Keratinocyte (primary cell): ENCODE measurements around the gene KIF1B. TPM values are rescaled to one million over a fixed set of nuclear protein-coding genes. Genes with fewer than 3 reads are reported as not detected.

ENCODE experiments used
- DNase-seq: peaks from one replicate; pipeline ENCODE4 v3.0.0-alpha.2; 2011; ENCODE audit warnings: low read depth, missing footprints, low spot score
- FAIRE-seq: peaks from 2 replicates; lab custom pipeline; 2011; peaks lifted over from hg19 to GRCh38; lab: Jason Lieb, UNC
- H2AFZ ChIP-seq: 2 replicates; pipeline ENCODE4 v1.6.0; 2012; ENCODE audit warnings: low read length, control low read depth, inconsistent platforms; ENCODE audit not compliant: control insufficient read depth
- H3K27ac ChIP-seq: 2 replicates; pipeline ENCODE4 v1.5.1; 2011; ENCODE audit warnings: low read length; ENCODE audit not compliant: control insufficient read depth, insufficient read depth
- H3K27me3 ChIP-seq: 3 replicates; pipeline ENCODE4 v1.6.0; 2011; ENCODE audit warnings: low read length; ENCODE audit not compliant: control insufficient read depth, insufficient read depth; ENCODE audit errors: extremely low read depth
- H3K36me3 ChIP-seq, 2 experiments: 2 replicates in 1 of 2; 3 replicates in 1 of 2; pipeline ENCODE4 v1.5.1; 2011; ENCODE audit warnings: low read length in 2 of 2, mild to moderate bottlenecking in 1 of 2; ENCODE audit not compliant: control insufficient read depth in 2 of 2, insufficient read depth in 2 of 2; ENCODE audit errors: extremely low read depth in 1 of 2
- H3K4me1 ChIP-seq: 3 replicates; pipeline ENCODE4 v1.5.1; 2011; ENCODE audit warnings: low read length; ENCODE audit not compliant: control insufficient read depth, insufficient read depth; ENCODE audit errors: extremely low read depth
- H3K4me2 ChIP-seq: 3 replicates; pipeline ENCODE4 v1.6.0; 2011; ENCODE audit warnings: low read depth, low read length; ENCODE audit not compliant: control insufficient read depth, insufficient read depth; ENCODE audit errors: extremely low read depth
- H3K4me3 ChIP-seq, 3 experiments: fragments of 200-600 bp in 1 of 3; sonication (generic) in 1 of 3; 2 replicates in 2 of 3; 3 replicates in 1 of 3; pipeline ENCODE4 v1.5.1; 2011 to 2016; ENCODE audit warnings: low read length in 3 of 3, mild to moderate bottlenecking in 3 of 3, control low read depth in 2 of 3, inconsistent platforms in 1 of 3, low read depth in 1 of 3, mixed read lengths in 1 of 3, mixed run types in 1 of 3, moderate library complexity in 1 of 3; ENCODE audit not compliant: control insufficient read depth in 2 of 3, insufficient read depth in 2 of 3; ENCODE audit errors: extremely low read depth in 1 of 3
- H3K79me2 ChIP-seq: 2 replicates; pipeline ENCODE4 v1.6.0; 2012; ENCODE audit warnings: low read length; ENCODE audit not compliant: control insufficient read depth, insufficient read depth
- H3K9ac ChIP-seq: 3 replicates; pipeline ENCODE4 v1.6.0; 2011; ENCODE audit warnings: low read length; ENCODE audit not compliant: control insufficient read depth, insufficient read depth; ENCODE audit errors: extremely low read depth
- H3K9me1 ChIP-seq: 3 replicates; pipeline ENCODE4 v1.6.0; 2011; ENCODE audit warnings: low read length; ENCODE audit not compliant: control insufficient read depth, insufficient read depth; ENCODE audit errors: extremely low read depth
- H3K9me3 ChIP-seq: 2 replicates; pipeline ENCODE4 v1.5.1; 2012; ENCODE audit warnings: low read depth, low read length; ENCODE audit not compliant: control insufficient read depth
- H4K20me1 ChIP-seq: 3 replicates; pipeline ENCODE4 v1.6.0; 2011; ENCODE audit warnings: low read length; ENCODE audit not compliant: control insufficient read depth, insufficient read depth; ENCODE audit errors: extremely low read depth
- EZH2 ChIP-seq: IDR thresholded peaks from one replicate; pipeline ENCODE4 v1.6.1; 2012; ENCODE audit warnings: inconsistent platforms, mild to moderate bottlenecking, low read length, moderate library complexity
- dilution Hi-C: fragments of 300-500 bp; cut with MboI; formaldehyde crosslinking; loops from one replicate; pipeline ENCODE4 v1.7.0; 2020; ENCODE audit warnings: low sequenced_read_pairs; ENCODE audit not compliant: extremely low pct_ligation_motif_present
- polyA plus RNA-seq, 5 experiments: library from polyadenylated mRNA; depleted of rRNA in 3 of 5; stranded (reverse) in 3 of 5; stranded (forward) in 1 of 5; unstranded in 1 of 5; fragments of >200 nt; gene quantifications; 1 replicate in 1 of 5; 2 replicates in 3 of 5; 3 replicates in 1 of 5; pipeline versions ENCODE4 v1.2.1 to v1.2.3, GENCODE V29; 2011 to 2012; ENCODE audit warnings: missing spikeins in 2 of 5, low read depth in 1 of 5, low replicate concordance in 1 of 5
- TF ChIP-seq, protein P1 (sequence below), 3 experiments: IDR thresholded peaks in 1 of 3; conservative IDR thresholded peaks in 1 of 3; optimal IDR thresholded peaks in 1 of 3; 2 replicates in 2 of 3; 3 replicates in 1 of 3; pipeline versions ENCODE3 to v1.5.1; 2011; ENCODE audit warnings: low read length in 3 of 3, mild to moderate bottlenecking in 3 of 3, moderate library complexity in 2 of 3, control low read depth in 1 of 3, inconsistent platforms in 1 of 3; ENCODE audit not compliant: insufficient read depth in 2 of 3; ENCODE audit errors: extremely low read depth in 1 of 3

KIF1B gene
- polyA plus RNA-seq, 1 donor (not counting 4 experiments of a cell fraction or from before 2014, with no cell fraction given): 15.1 TPM

- no peak overlapping the region for H2AFZ ChIP-seq
- dilution Hi-C loops: no loop called here
- H3K27ac ChIP-seq: no peak overlapping the region
- DNase-seq: no peak
- H3K36me3 ChIP-seq: peaks cover 7 to 9% of the 10 kb centered on the region in 2 experiments
- H3K9me3 ChIP-seq: no peaks in the 10 kb centered on the region
- H3K9me1 ChIP-seq: no peaks in the 10 kb centered on the region
- TF ChIP-seq, protein P1, sequence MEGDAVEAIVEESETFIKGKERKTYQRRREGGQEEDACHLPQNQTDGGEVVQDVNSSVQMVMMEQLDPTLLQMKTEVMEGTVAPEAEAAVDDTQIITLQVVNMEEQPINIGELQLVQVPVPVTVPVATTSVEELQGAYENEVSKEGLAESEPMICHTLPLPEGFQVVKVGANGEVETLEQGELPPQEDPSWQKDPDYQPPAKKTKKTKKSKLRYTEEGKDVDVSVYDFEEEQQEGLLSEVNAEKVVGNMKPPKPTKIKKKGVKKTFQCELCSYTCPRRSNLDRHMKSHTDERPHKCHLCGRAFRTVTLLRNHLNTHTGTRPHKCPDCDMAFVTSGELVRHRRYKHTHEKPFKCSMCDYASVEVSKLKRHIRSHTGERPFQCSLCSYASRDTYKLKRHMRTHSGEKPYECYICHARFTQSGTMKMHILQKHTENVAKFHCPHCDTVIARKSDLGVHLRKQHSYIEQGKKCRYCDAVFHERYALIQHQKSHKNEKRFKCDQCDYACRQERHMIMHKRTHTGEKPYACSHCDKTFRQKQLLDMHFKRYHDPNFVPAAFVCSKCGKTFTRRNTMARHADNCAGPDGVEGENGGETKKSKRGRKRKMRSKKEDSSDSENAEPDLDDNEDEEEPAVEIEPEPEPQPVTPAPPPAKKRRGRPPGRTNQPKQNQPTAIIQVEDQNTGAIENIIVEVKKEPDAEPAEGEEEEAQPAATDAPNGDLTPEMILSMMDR (optimal IDR thresholded peaks at IDR 0.05 in 1 of 3, IDR thresholded peaks at IDR 0.05 in 1 of 3, conservative IDR thresholded peaks at IDR 0.05 in 1 of 3; ENCODE audit: extremely low read depth in 1 of 3, insufficient read depth in 2 of 3, low read length in 3 of 3): no peak
- no peak for TF ChIP-seq EZH2
- no peaks in the 10 kb centered on the region for H3K79me2 ChIP-seq
- no peak overlapping the region for H3K9ac ChIP-seq
- no peaks in the 10 kb centered on the region for H3K27me3 ChIP-seq
- no peak overlapping the region for H3K4me3 ChIP-seq
- FAIRE-seq: no peak
- H3K4me2 ChIP-seq: no peak overlapping the region
- H4K20me1 ChIP-seq: no peaks in the 10 kb centered on the region
- H3K4me1 ChIP-seq: no peaks in the 10 kb centered on the region
These were observed 136.7 kb downstream of the KIF1B start for GRCh38 chr1:10347109-10347508.

DNA sequence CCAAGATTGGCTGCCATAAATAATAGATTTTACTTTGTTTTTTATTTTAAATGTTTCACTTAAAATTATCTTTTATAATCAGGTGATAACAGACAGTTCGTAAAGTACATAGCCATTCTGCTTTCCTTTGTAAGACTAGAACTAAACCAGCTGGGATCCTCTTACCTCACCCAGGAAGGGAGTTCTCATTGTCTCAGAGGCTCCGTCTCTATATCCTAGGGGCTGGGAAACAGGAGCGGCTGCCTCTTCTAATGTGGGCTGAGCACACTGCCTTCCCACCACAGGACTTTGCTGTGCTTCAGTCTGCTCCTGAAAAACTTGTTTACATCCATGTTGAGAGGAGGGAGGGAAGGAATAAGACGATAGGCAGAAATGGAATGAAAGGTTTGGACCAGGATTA lies 142.9 kb downstream of the KIF1B start:
- Histone ChIP-seq H3K27ac (no peak overlapping the region), H3K9ac (no peak overlapping the region), H3K36me3 (peaks cover 0 to 7% of the 10 kb centered on the region in 2 experiments), H3K4me3 (no peak overlapping the region), H3K4me2 (no peak overlapping the region), H3K27me3 (no peaks in the 10 kb centered on the region), H3K9me3 (no peaks in the 10 kb centered on the region), H2AFZ (no peak overlapping the region), H4K20me1 (no peaks in the 10 kb centered on the region), H3K79me2 (no peaks in the 10 kb centered on the region), H3K9me1 (no peaks in the 10 kb centered on the region), H3K4me1 (no peaks in the 10 kb centered on the region)
- FAIRE-seq (no peak), DNase-seq (no peak)
- dilution Hi-C loops: no loop called here
- TF ChIP-seq, protein P1 (optimal IDR thresholded peaks at IDR 0.05 in 1 of 3, IDR thresholded peaks at IDR 0.05 in 1 of 3, conservative IDR thresholded peaks at IDR 0.05 in 1 of 3; ENCODE audit: extremely low read depth in 1 of 3, insufficient read depth in 2 of 3, low read length in 3 of 3): no peak
- TF ChIP-seq EZH2: no peak
